Stomach (tissue), 4 donors: ENCODE data around the gene NUMA1.

Source experiments
- CTCF ChIP-seq, 7 experiments: fragments of 450-650 bp in 4 of 7; fragments of 200-600 bp in 3 of 7; sonication (generic) in 3 of 7; IDR thresholded peaks; one replicate each; pipeline ENCODE4 v1.5.1; 2016 to 2019; ENCODE audit warnings: antibody characterized with exemption in 7 of 7, control low read depth in 2 of 7, mild to moderate bottlenecking in 1 of 7
- EP300 ChIP-seq: sonication (generic); formaldehyde crosslinking; IDR thresholded peaks from one replicate; pipeline ENCODE4 v1.6.1; 2017; ENCODE audit warnings: antibody characterized with exemption
- POLR2A ChIP-seq, 4 donors: fragments of 450-650 bp; IDR thresholded peaks; one replicate each; pipeline ENCODE4 v1.6.1; 2016; ENCODE audit warnings: antibody characterized with exemption in 4 of 4, control low read depth in 2 of 4, mild to moderate bottlenecking in 1 of 4, moderate library complexity in 1 of 4
- POLR2AphosphoS5 ChIP-seq, 3 donors: sonication (generic); formaldehyde crosslinking; IDR thresholded peaks; one replicate each; pipeline ENCODE4 v1.6.1; 2016; ENCODE audit warnings: antibody characterized with exemption in 3 of 3

- TF ChIP-seq CTCF (IDR thresholded peaks at IDR 0.05) (no peak), POLR2A (IDR thresholded peaks at IDR 0.05) (no peak), POLR2AphosphoS5 (IDR thresholded peaks at IDR 0.05) (no peak), EP300 (no peak)
Measured at GRCh38 chr11:71971680-71972079, 108.7 kb downstream of the NUMA1 start.
